ENCODE measurements around the gene CARMIL3. TPM values are rescaled to one million over a fixed set of nuclear protein-coding genes. Genes with fewer than 3 reads are reported as not detected.

CARMIL3 gene
- total RNA-seq, 1 donor from 2014 or later: 0.11 TPM

DNA sequence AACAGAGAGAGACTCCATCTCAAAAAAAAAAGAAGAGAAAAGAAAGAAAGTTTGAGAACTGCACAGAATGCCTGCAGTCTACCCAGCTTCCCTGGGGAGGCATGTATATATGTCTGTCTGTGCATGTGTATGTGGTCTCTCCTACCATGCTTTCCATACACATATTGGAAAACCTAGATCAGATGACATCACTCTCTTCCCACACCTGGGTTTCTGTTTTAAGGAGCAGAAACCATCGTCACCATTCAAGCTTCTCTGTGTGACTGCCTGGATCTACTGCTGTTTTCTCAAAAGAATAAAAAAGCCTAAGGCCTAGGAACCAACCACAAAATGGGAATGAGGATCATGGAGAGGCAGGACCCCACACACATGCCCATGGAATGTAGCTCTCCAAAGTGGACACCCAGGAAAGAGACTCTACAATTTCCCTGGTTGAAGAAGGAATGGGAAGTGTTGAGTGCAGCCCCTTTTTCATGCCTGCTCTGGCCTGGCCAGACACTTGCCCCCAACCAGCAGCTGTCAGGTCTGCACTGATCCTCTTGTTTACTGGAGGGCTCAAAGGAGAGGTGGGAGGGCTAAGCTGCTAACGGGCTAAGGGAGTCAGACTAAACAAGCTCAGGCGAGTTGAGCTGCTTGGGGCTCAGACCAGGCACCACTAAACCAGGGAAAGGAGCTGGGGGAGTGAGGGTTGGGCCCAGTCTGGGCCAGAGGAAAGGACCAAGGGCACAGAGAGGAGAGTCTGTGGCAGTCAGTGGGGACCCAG lies 34.6 kb downstream of the CARMIL3 start:
- Histone ChIP-seq H3K27me3 (ENCODE audit: low read depth) (peaks cover 13% of the 10 kb centered on the region), H3K9me3 (replicated peaks) (no peaks in the 10 kb centered on the region), H3K4me1 (peaks cover 5% of the 10 kb centered on the region), H3K36me3 (no peaks in the 10 kb centered on the region), H3K27ac (replicated peaks) (no peak overlapping the region), H3K4me3 (no peak overlapping the region)
- intact Hi-C loops (cut with micrococcal nuclease): no loop called here
- TF ChIP-seq, protein P1, sequence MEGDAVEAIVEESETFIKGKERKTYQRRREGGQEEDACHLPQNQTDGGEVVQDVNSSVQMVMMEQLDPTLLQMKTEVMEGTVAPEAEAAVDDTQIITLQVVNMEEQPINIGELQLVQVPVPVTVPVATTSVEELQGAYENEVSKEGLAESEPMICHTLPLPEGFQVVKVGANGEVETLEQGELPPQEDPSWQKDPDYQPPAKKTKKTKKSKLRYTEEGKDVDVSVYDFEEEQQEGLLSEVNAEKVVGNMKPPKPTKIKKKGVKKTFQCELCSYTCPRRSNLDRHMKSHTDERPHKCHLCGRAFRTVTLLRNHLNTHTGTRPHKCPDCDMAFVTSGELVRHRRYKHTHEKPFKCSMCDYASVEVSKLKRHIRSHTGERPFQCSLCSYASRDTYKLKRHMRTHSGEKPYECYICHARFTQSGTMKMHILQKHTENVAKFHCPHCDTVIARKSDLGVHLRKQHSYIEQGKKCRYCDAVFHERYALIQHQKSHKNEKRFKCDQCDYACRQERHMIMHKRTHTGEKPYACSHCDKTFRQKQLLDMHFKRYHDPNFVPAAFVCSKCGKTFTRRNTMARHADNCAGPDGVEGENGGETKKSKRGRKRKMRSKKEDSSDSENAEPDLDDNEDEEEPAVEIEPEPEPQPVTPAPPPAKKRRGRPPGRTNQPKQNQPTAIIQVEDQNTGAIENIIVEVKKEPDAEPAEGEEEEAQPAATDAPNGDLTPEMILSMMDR (IDR thresholded peaks at IDR 0.05; ENCODE audit: borderline replicate concordance): no peak
- no peak for DNase-seq

DNA sequence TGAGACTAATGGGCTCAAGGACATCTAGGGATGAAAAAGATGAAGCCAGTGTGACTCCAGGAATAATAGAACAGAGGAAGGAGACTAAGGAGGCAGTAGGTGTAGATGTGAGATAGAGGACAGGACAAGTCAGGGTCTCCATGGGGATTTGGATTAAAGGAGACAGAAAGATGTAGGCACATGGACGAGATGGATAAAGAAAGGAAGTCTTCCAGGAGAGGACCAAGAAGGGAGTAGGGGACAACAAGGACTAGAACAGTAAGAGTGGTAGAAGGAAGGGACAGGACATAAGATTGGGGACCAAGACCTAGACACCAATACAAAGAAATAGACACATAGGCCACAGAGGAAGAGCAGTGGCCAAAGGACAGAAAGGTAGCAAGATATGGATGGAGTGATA lies 35.2 kb downstream of the CARMIL3 start:
- H3K9me3 ChIP-seq (replicated peaks): no peaks in the 10 kb centered on the region
- peaks cover 6% of the 10 kb centered on the region for H3K27me3 ChIP-seq (ENCODE audit: low read depth)
- H3K36me3 ChIP-seq: no peaks in the 10 kb centered on the region
- intact Hi-C loops (cut with micrococcal nuclease): no loop called here
- H3K4me3 ChIP-seq: no peak overlapping the region
- H3K27ac ChIP-seq (replicated peaks): no peak overlapping the region
- no peak for DNase-seq
- no peaks in the 10 kb centered on the region for H3K4me1 ChIP-seq
- TF ChIP-seq, protein P1 (IDR thresholded peaks at IDR 0.05; ENCODE audit: borderline replicate concordance): no peak

DNA sequence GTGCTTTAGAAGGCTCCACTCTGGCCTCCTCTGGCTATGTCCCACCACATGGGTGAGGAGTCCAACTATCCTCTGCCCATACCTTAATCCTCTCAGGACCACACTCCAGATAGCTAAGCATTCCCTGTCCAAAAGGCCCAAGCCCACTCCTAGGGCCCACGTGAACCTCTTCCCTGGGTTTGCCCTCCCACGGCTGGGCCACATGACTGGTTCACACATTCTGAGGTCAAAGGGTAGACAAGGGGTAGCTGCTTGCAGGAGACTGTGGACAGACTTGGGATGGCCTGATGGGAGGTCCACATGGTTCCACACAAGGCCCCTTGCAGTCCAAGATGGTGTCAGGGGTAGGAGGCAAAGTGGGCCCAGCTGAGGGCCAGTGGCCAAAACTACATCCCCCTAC lies 36.3 kb downstream of the CARMIL3 start:
- no peak for DNase-seq
- TF ChIP-seq, protein P1 (IDR thresholded peaks at IDR 0.05; ENCODE audit: borderline replicate concordance): no peak
- Histone ChIP-seq H3K36me3 (no peaks in the 10 kb centered on the region), H3K4me1 (no peaks in the 10 kb centered on the region), H3K4me3 (no peak overlapping the region), H3K27ac (replicated peaks) (no peak overlapping the region), H3K9me3 (replicated peaks) (no peaks in the 10 kb centered on the region), H3K27me3 (ENCODE audit: low read depth) (no peaks in the 10 kb centered on the region)
- intact Hi-C loops (cut with micrococcal nuclease): no loop called here

GRCh38 chr14:24089890-24090289 lies 38.1 kb downstream of the CARMIL3 start:
- H3K9me3 ChIP-seq (replicated peaks): no peaks in the 10 kb centered on the region
- intact Hi-C loops (cut with micrococcal nuclease): no loop called here
- DNase-seq: no peak
- no peak overlapping the region for H3K27ac ChIP-seq (replicated peaks)
- no peak overlapping the region for H3K4me3 ChIP-seq
- TF ChIP-seq, protein P1 (IDR thresholded peaks at IDR 0.05; ENCODE audit: borderline replicate concordance): no peak
- peaks cover 16% of the 10 kb centered on the region for H3K4me1 ChIP-seq
- H3K36me3 ChIP-seq: no peaks in the 10 kb centered on the region
- H3K27me3 ChIP-seq (ENCODE audit: low read depth): no peaks in the 10 kb centered on the region

DNA sequence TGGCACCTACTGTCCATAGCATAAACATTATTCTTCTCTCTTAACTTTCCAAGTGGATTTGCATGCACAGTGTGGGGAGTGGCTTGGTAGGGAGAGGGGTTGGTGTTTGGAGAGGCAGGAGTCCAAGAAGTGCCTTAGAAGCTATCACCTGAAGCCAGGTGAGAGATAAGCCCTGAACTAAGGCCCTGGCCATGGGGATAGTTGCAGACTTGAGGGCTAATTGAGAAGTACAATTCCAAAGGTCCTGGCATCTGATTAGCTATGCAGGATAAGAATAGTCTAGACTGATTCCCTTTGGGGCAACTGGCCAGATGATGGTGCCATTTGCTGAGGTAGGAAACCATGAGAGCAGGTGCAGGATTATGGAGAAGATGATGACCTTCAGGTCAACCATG lies 40.3 kb downstream of the CARMIL3 start:
- Histone ChIP-seq H3K4me3 (no peak overlapping the region), H3K4me1 (peaks cover 26% of the 10 kb centered on the region), H3K27ac (replicated peaks) (no peak overlapping the region), H3K27me3 (ENCODE audit: low read depth) (no peaks in the 10 kb centered on the region), H3K9me3 (replicated peaks) (no peaks in the 10 kb centered on the region), H3K36me3 (no peaks in the 10 kb centered on the region)
- no peak for DNase-seq
- TF ChIP-seq, protein P1 (IDR thresholded peaks at IDR 0.05; ENCODE audit: borderline replicate concordance): no peak
- intact Hi-C loops (cut with micrococcal nuclease): no loop called here

All from left ventricle myocardium inferior (tissue), 1 donor.